MCF 10A (cell line): ENCODE measurements around the gene FZD7. TPM values are rescaled to one million over a fixed set of nuclear protein-coding genes. Genes with fewer than 3 reads are reported as not detected.

Experiments
- BruUV-seq: library from RNA; stranded (reverse); fragments of 400-500 nt; replicated peaks from 2 replicates; lab custom pipeline; 2021; lab: Mats Ljungman, UMichigan
- CTCF ChIA-PET: fragments of 300-600 bp; sonication (Branson Sonifier 250); formaldehyde crosslinking; extraction: SDS; loops from one replicate; lab custom pipeline; 2021; ENCODE audit warnings: antibody characterized with exemption, inconsistent platforms; lab: Yijun Ruan, JAX
- POLR2A ChIA-PET: fragments of 300-600, 350-650 bp; sonication (Branson Sonifier 250); formaldehyde crosslinking; extraction: SDS; loops from one replicate; lab custom pipeline; 2020; ENCODE audit warnings: antibody characterized with exemption, inconsistent platforms; lab: Yijun Ruan, JAX
- DNase-seq: peaks from one replicate; pipeline ENCODE4 v3.0.0-alpha.2; 2018; ENCODE audit not compliant: unreplicated experiment
- H3K27ac Mint-ChIP-seq: one replicate; pipeline ENCODE4 v1.8.0; 2022; ENCODE audit warnings: mild to moderate bottlenecking, low read depth, mixed read lengths; ENCODE audit not compliant: unreplicated experiment
- H3K27me3 Mint-ChIP-seq: one replicate; pipeline ENCODE4 v1.8.0; 2022; ENCODE audit warnings: mixed read lengths; ENCODE audit not compliant: insufficient read depth, unreplicated experiment
- H3K36me3 Mint-ChIP-seq: one replicate; pipeline ENCODE4 v1.8.0; 2022; ENCODE audit warnings: mild to moderate bottlenecking, moderate library complexity, mixed read lengths; ENCODE audit not compliant: insufficient read depth, unreplicated experiment
- H3K4me1 Mint-ChIP-seq: one replicate; pipeline ENCODE4 v1.8.0; 2022; ENCODE audit warnings: mixed read lengths; ENCODE audit not compliant: insufficient read depth, unreplicated experiment
- H3K4me3 Mint-ChIP-seq: one replicate; pipeline ENCODE4 v1.8.0; 2022; ENCODE audit warnings: mild to moderate bottlenecking, moderate library complexity, mixed read lengths; ENCODE audit not compliant: unreplicated experiment
- H3K9me3 Mint-ChIP-seq: one replicate; pipeline ENCODE4 v1.8.0; 2022; ENCODE audit warnings: mixed read lengths; ENCODE audit not compliant: unreplicated experiment
- intact Hi-C: fragments of 100-400 bp; cut with micrococcal nuclease; formaldehyde crosslinking; loops from 2 replicates; pipeline ENCODE4 v1.14.1; 2022
- total RNA-seq: library from RNA; stranded (reverse); gene quantifications from 2 replicates; pipeline ENCODE4 v1.2.3, GENCODE V29; 2022
- TF ChIP-seq, protein P1 (sequence below): fragments of 200-600 bp; IDR thresholded peaks from one replicate; pipeline ENCODE4 v1.8.0; 2022; ENCODE audit warnings: antibody characterized with exemption, mild to moderate bottlenecking; ENCODE audit not compliant: unreplicated experiment

The FZD7 gene
- total RNA-seq, 1 experiment from 2014 or later, result 1.1 TPM

DNA sequence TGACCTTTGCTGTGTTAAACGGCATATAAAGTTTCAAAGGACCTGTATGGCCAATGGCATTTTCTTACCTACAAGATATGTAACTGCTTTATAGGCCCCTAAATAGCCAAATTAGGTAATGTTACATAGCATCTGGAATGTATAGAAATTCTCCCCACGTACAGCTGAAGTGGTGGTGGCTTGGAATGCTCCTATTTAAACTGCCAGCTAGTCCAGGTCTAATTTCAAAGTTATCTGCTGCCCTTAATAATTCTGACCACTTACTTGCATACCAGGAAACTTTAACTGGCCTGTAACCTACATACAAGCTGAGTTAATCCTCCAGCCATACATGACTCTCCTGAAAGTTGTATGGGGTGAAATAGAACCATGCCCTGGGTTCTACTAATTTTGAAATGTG, 40.7 kb downstream of the FZD7 start:
- CTCF ChIA-PET, result no interaction called here
- Mint-ChIP-seq H3K4me3 (no peak overlapping the region), H3K36me3 (no peaks in the 10 kb centered on the region), H3K4me1 (no peaks in the 10 kb centered on the region), H3K27me3 (no peaks in the 10 kb centered on the region), H3K9me3 (no peaks in the 10 kb centered on the region), H3K27ac (no peak overlapping the region)
- POLR2A ChIA-PET, result no interaction called here
- TF ChIP-seq, protein P1, sequence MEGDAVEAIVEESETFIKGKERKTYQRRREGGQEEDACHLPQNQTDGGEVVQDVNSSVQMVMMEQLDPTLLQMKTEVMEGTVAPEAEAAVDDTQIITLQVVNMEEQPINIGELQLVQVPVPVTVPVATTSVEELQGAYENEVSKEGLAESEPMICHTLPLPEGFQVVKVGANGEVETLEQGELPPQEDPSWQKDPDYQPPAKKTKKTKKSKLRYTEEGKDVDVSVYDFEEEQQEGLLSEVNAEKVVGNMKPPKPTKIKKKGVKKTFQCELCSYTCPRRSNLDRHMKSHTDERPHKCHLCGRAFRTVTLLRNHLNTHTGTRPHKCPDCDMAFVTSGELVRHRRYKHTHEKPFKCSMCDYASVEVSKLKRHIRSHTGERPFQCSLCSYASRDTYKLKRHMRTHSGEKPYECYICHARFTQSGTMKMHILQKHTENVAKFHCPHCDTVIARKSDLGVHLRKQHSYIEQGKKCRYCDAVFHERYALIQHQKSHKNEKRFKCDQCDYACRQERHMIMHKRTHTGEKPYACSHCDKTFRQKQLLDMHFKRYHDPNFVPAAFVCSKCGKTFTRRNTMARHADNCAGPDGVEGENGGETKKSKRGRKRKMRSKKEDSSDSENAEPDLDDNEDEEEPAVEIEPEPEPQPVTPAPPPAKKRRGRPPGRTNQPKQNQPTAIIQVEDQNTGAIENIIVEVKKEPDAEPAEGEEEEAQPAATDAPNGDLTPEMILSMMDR, result no peak
- BruUV-seq, result no TSS peak
- no peak for DNase-seq
- intact Hi-C loops, result no loop called here

DNA sequence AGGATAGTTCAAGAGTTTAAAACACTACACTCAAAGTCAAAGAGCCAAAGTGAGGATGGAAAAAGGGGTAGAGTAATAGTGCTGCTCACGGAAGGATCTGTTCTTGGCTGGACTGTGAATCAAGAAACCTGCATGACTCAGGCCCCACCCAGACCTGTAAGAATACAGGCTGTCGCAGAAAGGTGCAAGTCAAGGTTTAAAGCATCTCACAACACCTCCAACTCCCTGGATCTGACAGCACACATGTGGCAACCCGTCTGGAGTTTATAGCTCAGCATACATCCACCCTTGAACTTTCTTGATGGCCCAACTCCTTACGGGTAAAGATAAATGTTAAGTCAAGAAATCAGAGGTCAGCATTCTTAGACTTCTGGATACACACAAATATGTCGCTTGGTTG, 45.7 kb downstream of the FZD7 start:
- Mint-ChIP-seq H3K27me3 (no peaks in the 10 kb centered on the region), H3K4me1 (no peaks in the 10 kb centered on the region), H3K27ac (no peak overlapping the region), H3K36me3 (no peaks in the 10 kb centered on the region), H3K9me3 (no peaks in the 10 kb centered on the region), H3K4me3 (no peak overlapping the region)
- CTCF ChIA-PET, result interaction anchor here (1.2 kb wide), 1 partner anchor 9 kb away, joined by 3 read pairs; no protein-coding TSS in a partner anchor
- no TSS peak for BruUV-seq
- intact Hi-C loops, result no loop called here
- TF ChIP-seq, protein P1, result no peak
- no peak for DNase-seq
- POLR2A ChIA-PET, result no interaction called here

DNA sequence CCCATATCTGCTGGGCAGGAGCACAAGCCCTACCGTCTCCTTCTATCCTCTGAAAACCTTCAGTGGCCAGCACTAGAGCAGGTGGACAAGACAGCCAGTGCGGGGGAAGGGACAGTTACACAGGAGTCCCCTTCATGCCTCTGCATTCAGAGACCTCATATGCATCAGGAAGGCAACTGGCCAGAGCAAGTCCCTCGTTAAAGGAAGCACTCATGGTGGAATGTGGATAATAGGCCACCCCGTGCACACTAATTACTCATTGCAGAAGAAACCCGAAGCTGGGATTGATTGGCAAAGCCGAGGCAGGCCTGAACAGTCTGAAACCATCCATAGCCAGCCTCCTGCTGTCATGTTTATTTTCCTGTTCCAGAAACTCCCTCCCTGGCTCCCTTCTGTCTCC, 50.6 kb downstream of the FZD7 start:
- no peaks in the 10 kb centered on the region for H3K27me3 Mint-ChIP-seq
- POLR2A ChIA-PET, result no interaction called here
- intact Hi-C loops, result no loop called here
- DNase-seq, result no peak
- BruUV-seq, result no TSS peak
- no peaks in the 10 kb centered on the region for H3K9me3 Mint-ChIP-seq
- H3K36me3 Mint-ChIP-seq, result no peaks in the 10 kb centered on the region
- CTCF ChIA-PET, result no interaction called here
- no peak overlapping the region for H3K4me3 Mint-ChIP-seq
- no peaks in the 10 kb centered on the region for H3K4me1 Mint-ChIP-seq
- TF ChIP-seq, protein P1, result no peak
- H3K27ac Mint-ChIP-seq, result no peak overlapping the region

Other genes starting within 250 kb of the FZD7 start
- not detected in 2 replicates for gene CDK15, start 227.3 kb upstream of the FZD7 start, total RNA-seq
- gene KIAA2012, start 39.4 kb downstream of the FZD7 start, total RNA-seq, result not detected in 2 replicates
- gene SUMO1, start 204.7 kb downstream of the FZD7 start, total RNA-seq, result 67.9 and 71.9 TPM in 2 replicates
- 212 and 231 TPM in 2 replicates for gene NOP58, start 231.9 kb downstream of the FZD7 start, total RNA-seq